ENCODE results near the gene HIKESHI. TPM values are rescaled to one million over a fixed set of nuclear protein-coding genes. Genes with fewer than 3 reads are reported as not detected.

Gene HIKESHI
- total RNA-seq, 2 experiments from 2014 or later = 6.3 to 6.6 TPM

- H3K36me3 Mint-ChIP-seq (ENCODE audit: low read depth) = no peaks in the 10 kb centered on the region
- ATAC-seq (ENCODE audit: poor library complexity) (no peak), DNase-seq (no peak)
- no peaks in the 10 kb centered on the region for H3K4me1 Mint-ChIP-seq (ENCODE audit: low read depth)
- H3K27ac ChIP-seq (ENCODE audit: low read depth in 1 of 2, low read length in 2 of 2) = no peak overlapping the region
- H3K4me1 ChIP-seq (ENCODE audit: insufficient read depth, low read length) = no peaks in the 10 kb centered on the region
- no peaks in the 10 kb centered on the region for H3K27me3 ChIP-seq (ENCODE audit: control insufficient read depth in 1 of 2, insufficient read depth in 2 of 2, low read length in 2 of 2)
- intact Hi-C loops (cut with DNase I, micrococcal nuclease) = no loop called here
- H3K9me3 Mint-ChIP-seq = no peaks in the 10 kb centered on the region
- no peaks in the 10 kb centered on the region for H3K36me3 ChIP-seq (ENCODE audit: insufficient read depth, low read length)
- no peak overlapping the region for H3K4me3 ChIP-seq (ENCODE audit: low read length)
- no peaks in the 10 kb centered on the region for H3K27me3 Mint-ChIP-seq
- POLR2A ChIA-PET = no interaction called here
- CTCF ChIA-PET = no interaction called here
- TF ChIP-seq CTCF (IDR thresholded peaks at IDR 0.05) = no peak
- no peak overlapping the region for H3K27ac Mint-ChIP-seq
- no peak overlapping the region for H3K4me3 Mint-ChIP-seq
- H3K9me3 ChIP-seq (ENCODE audit: control insufficient read depth in 1 of 2, insufficient read depth in 1 of 2, low read length in 2 of 2) = no peaks in the 10 kb centered on the region
Measured at GRCh38 chr11:86386746-86387145, 84.7 kb downstream of the HIKESHI start.

GRCh38 chr11:86388198-86388597, 86.2 kb downstream of the HIKESHI start:
- H3K27ac Mint-ChIP-seq = no peak overlapping the region
- H3K36me3 Mint-ChIP-seq (ENCODE audit: low read depth) = no peaks in the 10 kb centered on the region
- H3K27ac ChIP-seq (ENCODE audit: low read depth in 1 of 2, low read length in 2 of 2) = no peak overlapping the region
- TF ChIP-seq CTCF (IDR thresholded peaks at IDR 0.05) = no peak
- DNase-seq (no peak), ATAC-seq (ENCODE audit: poor library complexity) (no peak)
- H3K36me3 ChIP-seq (ENCODE audit: insufficient read depth, low read length) = no peaks in the 10 kb centered on the region
- H3K4me1 ChIP-seq (ENCODE audit: insufficient read depth, low read length) = no peaks in the 10 kb centered on the region
- no peak overlapping the region for H3K4me3 Mint-ChIP-seq
- H3K4me3 ChIP-seq (ENCODE audit: low read length) = no peak overlapping the region
- no peaks in the 10 kb centered on the region for H3K27me3 Mint-ChIP-seq
- no peaks in the 10 kb centered on the region for H3K4me1 Mint-ChIP-seq (ENCODE audit: low read depth)
- ChIA-PET CTCF (no interaction called here), POLR2A (no interaction called here)
- no peaks in the 10 kb centered on the region for H3K27me3 ChIP-seq (ENCODE audit: control insufficient read depth in 1 of 2, insufficient read depth in 2 of 2, low read length in 2 of 2)
- H3K9me3 ChIP-seq (ENCODE audit: control insufficient read depth in 1 of 2, insufficient read depth in 1 of 2, low read length in 2 of 2) = no peaks in the 10 kb centered on the region
- H3K9me3 Mint-ChIP-seq = no peaks in the 10 kb centered on the region
- intact Hi-C loops (cut with DNase I, micrococcal nuclease) = no loop called here

GRCh38 chr11:86390487-86390886, 88.4 kb downstream of the HIKESHI start:
- Histone ChIP-seq H3K27me3 (ENCODE audit: control insufficient read depth in 1 of 2, insufficient read depth in 2 of 2, low read length in 2 of 2) (no peaks in the 10 kb centered on the region), H3K4me3 (ENCODE audit: low read length) (no peak overlapping the region), H3K4me1 (ENCODE audit: insufficient read depth, low read length) (no peaks in the 10 kb centered on the region), H3K9me3 (ENCODE audit: control insufficient read depth in 1 of 2, insufficient read depth in 1 of 2, low read length in 2 of 2) (no peaks in the 10 kb centered on the region), H3K27ac (ENCODE audit: low read depth in 1 of 2, low read length in 2 of 2) (no peak overlapping the region), H3K36me3 (ENCODE audit: insufficient read depth, low read length) (no peaks in the 10 kb centered on the region)
- no peaks in the 10 kb centered on the region for H3K36me3 Mint-ChIP-seq (ENCODE audit: low read depth)
- H3K27ac Mint-ChIP-seq = no peak overlapping the region
- CTCF ChIA-PET = no interaction called here
- no peak for DNase-seq
- no peak for ATAC-seq (ENCODE audit: poor library complexity)
- H3K4me1 Mint-ChIP-seq (ENCODE audit: low read depth) = no peaks in the 10 kb centered on the region
- no peaks in the 10 kb centered on the region for H3K9me3 Mint-ChIP-seq
- no peaks in the 10 kb centered on the region for H3K27me3 Mint-ChIP-seq
- intact Hi-C loops (cut with DNase I, micrococcal nuclease) = no loop called here
- no peak for TF ChIP-seq CTCF (IDR thresholded peaks at IDR 0.05)
- no peak overlapping the region for H3K4me3 Mint-ChIP-seq
- POLR2A ChIA-PET = no interaction called here

All from CD4-positive, alpha-beta T cell (primary cell).